Endodermal cell (in vitro differentiated cells): Measurements from ENCODE around the gene VILL. TPM values are rescaled to one million over a fixed set of nuclear protein-coding genes. Genes with fewer than 3 reads are reported as not detected.
"Not testable (repeated sequence)": the region's sequence is repeated elsewhere in the genome, so short reads cannot be mapped to it uniquely, and the experiment has no call there.

Experiments used
- DNase-seq: peaks from one replicate; pipeline ENCODE4 v3.0.0-alpha.2; 2017
- H3K27ac ChIP-seq: 2 replicates; pipeline ENCODE4 v1.5.1; 2013; ENCODE audit warnings: mild to moderate bottlenecking, low read depth, low read length, moderate library complexity
- H3K27me3 ChIP-seq: 2 replicates; pipeline ENCODE4 v1.6.1; 2013; ENCODE audit warnings: mild to moderate bottlenecking, low read length, moderate library complexity; ENCODE audit not compliant: insufficient read depth, control insufficient read depth, poor library complexity, severe bottlenecking
- H3K36me3 ChIP-seq: 2 replicates; pipeline ENCODE4 v1.7.0; 2013; ENCODE audit warnings: mild to moderate bottlenecking, low read length, moderate library complexity; ENCODE audit not compliant: control insufficient read depth, insufficient read depth
- H3K4me1 ChIP-seq: one replicate; pipeline ENCODE4 v1.7.0; 2013; ENCODE audit warnings: low read length; ENCODE audit not compliant: control insufficient read depth, insufficient read depth
- H3K4me3 ChIP-seq: 2 replicates; pipeline ENCODE4 v1.5.1; 2013; ENCODE audit warnings: mild to moderate bottlenecking, low read length, moderate library complexity
- H3K9ac ChIP-seq: 2 replicates; pipeline ENCODE4 v1.6.1; 2013; ENCODE audit warnings: mild to moderate bottlenecking, low read length, moderate library complexity; ENCODE audit not compliant: poor library complexity, severe bottlenecking; ENCODE audit errors: extremely low read depth
- H3K9me3 ChIP-seq: 2 replicates; pipeline ENCODE4 v1.6.1; 2013; ENCODE audit warnings: mild to moderate bottlenecking, low read length, moderate library complexity; ENCODE audit not compliant: control insufficient read depth
- H3K27ac Mint-ChIP-seq: 2 replicates; pipeline ENCODE4 v1.8.0; 2020; ENCODE audit warnings: mixed read lengths
- H3K27me3 Mint-ChIP-seq: 2 replicates; pipeline ENCODE4 v1.8.0; 2021; ENCODE audit warnings: mild to moderate bottlenecking, mixed read lengths; ENCODE audit not compliant: insufficient read depth
- H3K36me3 Mint-ChIP-seq: 2 replicates; pipeline ENCODE4 v1.8.0; 2020; ENCODE audit warnings: low read depth, mixed read lengths
- H3K4me1 Mint-ChIP-seq: 2 replicates; pipeline ENCODE4 v1.8.0; 2020; ENCODE audit warnings: mixed read lengths
- H3K4me3 Mint-ChIP-seq: 2 replicates; pipeline ENCODE4 v1.8.0; 2020; ENCODE audit warnings: mild to moderate bottlenecking, moderate library complexity, mixed read lengths
- H3K9me3 Mint-ChIP-seq: 2 replicates; pipeline ENCODE4 v1.8.0; 2020; ENCODE audit warnings: mild to moderate bottlenecking, mixed read lengths
- CTCF ChIP-seq: fragments of 200-600 bp; sonication (generic); conservative IDR thresholded peaks from 2 replicates; pipeline ENCODE4 v1.5.0; 2021; ENCODE audit warnings: antibody characterized with exemption, mild to moderate bottlenecking
- WGBS, 2 experiments: methylation state at CpG; one replicate each; pipeline versions ENCODE4 v1.1.5 to v1.1.7; 2013; ENCODE audit warnings: missing lambda C conversion rate in 2 of 2, mixed read lengths in 1 of 2; ENCODE audit not compliant: insufficient coverage in 1 of 2, insufficient read length in 1 of 2; 5-methylcytosine and 5-hydroxymethylcytosine counted together
- total RNA-seq, 2 donors: library from RNA; stranded (reverse); fragmentation: NEBNext Ultra II Directional in 1 of 2; extraction: Animal tissue kit (Norgen Biotek cat#: 25700) in 1 of 2; gene quantifications; 2 replicates in 1 of 2; 3 replicates in 1 of 2; pipeline ENCODE4 v1.2.1, GENCODE V29; 2021

Gene VILL
- total RNA-seq, 2 donors from 2014 or later, result 16.0 to 21.3 TPM

GRCh38 chr3:37986479-37987314 is 3.9 kb upstream of the VILL start:
- Histone ChIP-seq H3K27me3 (no peaks in the 10 kb centered on the region), H3K9ac (no peak overlapping the region), H3K36me3 (peaks cover 5% of the 10 kb centered on the region), H3K27ac (no peak overlapping the region), H3K9me3 (no peaks in the 10 kb centered on the region), H3K4me1 (peaks cover 13% of the 10 kb centered on the region), H3K4me3 (no peak overlapping the region)
- peak; percentile 16 for TF ChIP-seq CTCF
- H3K27ac Mint-ChIP-seq, result peak overlapping the region; percentile 66
- peak; percentile 86 for DNase-seq
- WGBS, 2 experiments, result 75 to 87% methylated on average over 5 to 12 of the region's 12 CpGs
- H3K36me3 Mint-ChIP-seq, result no peaks in the 10 kb centered on the region
- no peak overlapping the region for H3K4me3 Mint-ChIP-seq
- H3K9me3 Mint-ChIP-seq, result no peaks in the 10 kb centered on the region
- no peaks in the 10 kb centered on the region for H3K27me3 Mint-ChIP-seq
- H3K4me1 Mint-ChIP-seq, result peaks cover 44% of the 10 kb centered on the region

DNA sequence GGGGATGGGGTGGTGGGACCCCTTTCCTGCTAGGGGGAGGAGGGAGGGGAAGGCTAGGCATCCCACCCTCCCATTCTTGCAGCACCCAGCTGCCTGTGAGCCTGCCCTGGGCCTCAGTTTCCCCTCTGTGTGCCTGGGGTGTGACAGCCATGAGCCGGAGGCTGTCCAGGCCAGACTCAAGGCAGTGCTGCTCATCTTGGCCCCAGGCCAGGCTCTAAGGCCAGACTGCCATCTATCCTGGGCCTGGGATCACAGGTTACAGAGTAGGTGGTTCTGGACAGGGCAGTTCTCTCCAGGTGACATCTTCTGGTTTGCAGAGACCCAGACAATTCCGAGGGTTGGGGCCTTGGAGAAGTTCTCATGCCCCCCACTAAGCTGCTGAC is 3.3 kb upstream of the VILL start:
- DNase-seq, result no peak
- Histone ChIP-seq H3K9ac (no peak overlapping the region), H3K4me1 (peaks cover 18% of the 10 kb centered on the region), H3K27ac (no peak overlapping the region), H3K36me3 (peaks cover 5% of the 10 kb centered on the region), H3K9me3 (no peaks in the 10 kb centered on the region), H3K27me3 (no peaks in the 10 kb centered on the region), H3K4me3 (no peak overlapping the region)
- 86% methylated on average over 2 of the region's 2 CpGs; no CpG with 5 or more reads in 1 of the 2 experiments for WGBS, 2 experiments
- no peak for TF ChIP-seq CTCF
- no peaks in the 10 kb centered on the region for H3K36me3 Mint-ChIP-seq
- H3K27ac Mint-ChIP-seq, result peak overlapping the region; percentile 52
- H3K27me3 Mint-ChIP-seq, result no peaks in the 10 kb centered on the region
- H3K4me3 Mint-ChIP-seq, result no peak overlapping the region
- H3K4me1 Mint-ChIP-seq, result peaks cover 47% of the 10 kb centered on the region
- H3K9me3 Mint-ChIP-seq, result no peaks in the 10 kb centered on the region

GRCh38 chr3:37987751-37988179 is 2.8 kb upstream of the VILL start:
- WGBS, 2 experiments, result 88 to 94% methylated on average over 6 to 7 of the region's 7 CpGs
- Histone ChIP-seq H3K36me3 (peaks cover under 1% of the 10 kb centered on the region), H3K9me3 (no peaks in the 10 kb centered on the region), H3K27me3 (no peaks in the 10 kb centered on the region), H3K4me3 (no peak overlapping the region), H3K27ac (no peak overlapping the region), H3K9ac (no peak overlapping the region), H3K4me1 (peaks cover 21% of the 10 kb centered on the region)
- Mint-ChIP-seq H3K36me3 (no peaks in the 10 kb centered on the region), H3K4me3 (no peak overlapping the region), H3K27me3 (no peaks in the 10 kb centered on the region), H3K9me3 (no peaks in the 10 kb centered on the region), H3K27ac (peak overlapping the region; percentile 52), H3K4me1 (peaks cover 52% of the 10 kb centered on the region)
- DNase-seq, result peak; percentile 29
- TF ChIP-seq CTCF, result no peak

DNA sequence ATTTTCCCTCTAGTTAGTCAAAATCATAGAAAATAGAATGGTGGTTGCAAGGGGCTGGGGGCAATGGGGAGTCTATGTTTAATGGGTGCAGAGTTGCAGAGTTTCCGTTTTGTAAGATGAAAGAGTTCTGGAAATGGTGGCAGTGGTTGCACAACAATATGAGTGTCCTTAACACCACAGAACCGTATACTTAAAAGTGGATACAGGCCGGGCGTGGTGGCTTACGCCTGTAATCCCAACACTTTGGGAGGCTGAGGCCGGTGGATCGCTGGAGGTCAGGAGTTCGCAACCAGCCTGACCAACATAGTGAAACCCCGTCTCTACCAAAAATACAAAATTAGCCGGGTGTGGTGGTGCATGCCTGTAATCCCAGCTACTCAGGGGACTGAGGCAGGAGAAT is 2.2 kb upstream of the VILL start:
- not testable (repeated sequence) for H3K9me3 Mint-ChIP-seq, H3K27ac ChIP-seq, H3K27me3 ChIP-seq, H3K27ac Mint-ChIP-seq, H3K9ac ChIP-seq, DNase-seq, H3K27me3 Mint-ChIP-seq, H3K4me3 ChIP-seq, H3K36me3 ChIP-seq, H3K4me3 Mint-ChIP-seq, H3K9me3 ChIP-seq, H3K36me3 Mint-ChIP-seq
- WGBS, 2 experiments, result 96 to 98% methylated on average over 8 to 10 of the region's 10 CpGs
- peaks cover 58% of the 10 kb centered on the region for H3K4me1 Mint-ChIP-seq
- H3K4me1 ChIP-seq, result peaks cover 26% of the 10 kb centered on the region
